ENCODE measurements around the gene STMN1. TPM values are rescaled to one million over a fixed set of nuclear protein-coding genes. Genes with fewer than 3 reads are reported as not detected.
A peak's percentile ranks its signal among the peaks of the same experiment; 100 is the strongest.

Gene STMN1
- 79.1 and 202 TPM in 2 replicates for total RNA-seq (2011; cell fraction: chromatin; rRNA removed; ENCODE audit: low replicate concordance)
- total RNA-seq (2011; cell fraction: nucleolus; rRNA removed): 64.9 and 72.4 TPM in 2 replicates
- 144 and 204 TPM in 2 replicates for total RNA-seq (2011; cell fraction: nucleoplasm; rRNA removed)
- total RNA-seq (2014; rRNA removed) (717 and 838 TPM in 2 replicates), total RNA-seq (2014; rRNA removed; fragmentation: Illumina TruSeq; extraction: Trizol) (432 and 614 TPM in 2 replicates), total RNA-seq (2015; rRNA removed; fragmentation: Illumina TruSeq; extraction: Trizol) (534 and 557 TPM in 2 replicates), total RNA-seq (2021) (595 and 622 TPM in 2 replicates), polyA plus RNA-seq (2011; rRNA removed) (269 and 330 TPM in 2 replicates), polyA plus RNA-seq (2014; fragmentation: Illumina TruSeq; extraction: Trizol) (1,051 and 1,453 TPM in 2 replicates), polyA plus RNA-seq (2014; fragmentation: Nextera tagmentation; extraction: Ambion mirVana) (1,000 to 10,000 TPM; 2,090 to 2,153 TPM), polyA plus RNA-seq (2014; rRNA removed) (481 and 592 TPM in 2 replicates), polyA minus RNA-seq (2011; rRNA and poly(A)+ RNA removed) (67.2 and 95.3 TPM in 2 replicates), Bru-seq, nascent RNA (percentile 98 among the genes with signal in this experiment), BruChase-seq, experiment 1, labeled RNA remaining after a 2-hour chase (percentile 96 among the genes with signal in this experiment), BruChase-seq, experiment 2, labeled RNA remaining after a 6-hour chase (percentile 96 among the genes with signal in this experiment)
- 40.0 and 111 TPM in 2 replicates for polyA plus RNA-seq (2011; cell fraction: cytosol; rRNA removed)
- polyA plus RNA-seq (2011; cell fraction: nucleus; rRNA removed): 108 and 181 TPM in 2 replicates
- polyA plus RNA-seq (2012): 743 and 1,035 TPM in 2 replicates
- 80.8 and 100 TPM in 2 replicates for polyA minus RNA-seq (2011; cell fraction: cytosol; rRNA and poly(A)+ RNA removed)
- polyA minus RNA-seq (2011; cell fraction: nucleus; rRNA and poly(A)+ RNA removed): 35.7 and 84.1 TPM in 2 replicates
- long read RNA-seq, experiment 1, transcript STMN1-206 (5 exons, 1,504 nt): major isoform, 394 of 501 reads
- long read RNA-seq, experiment 1, partial matches to known transcripts: 52 of 501 reads
- long read RNA-seq, experiment 1, other reads (novel, unspliced or antisense): 51 of 501 reads
- long read RNA-seq, experiment 2, transcript STMN1-206 (5 exons, 1,504 nt): major isoform, 482 of 1,024 reads
- long read RNA-seq, experiment 2, partial matches to known transcripts: 378 of 1,024 reads
- long read RNA-seq, experiment 2, other reads (novel, unspliced or antisense): 162 of 1,024 reads
- long read RNA-seq, experiment 3, transcript STMN1-206 (5 exons, 1,504 nt): major isoform, 545 of 700 reads
- long read RNA-seq, experiment 3, partial matches to known transcripts: 140 of 700 reads
- long read RNA-seq, experiment 3, other reads (novel, unspliced or antisense): 12 of 700 reads

DNA sequence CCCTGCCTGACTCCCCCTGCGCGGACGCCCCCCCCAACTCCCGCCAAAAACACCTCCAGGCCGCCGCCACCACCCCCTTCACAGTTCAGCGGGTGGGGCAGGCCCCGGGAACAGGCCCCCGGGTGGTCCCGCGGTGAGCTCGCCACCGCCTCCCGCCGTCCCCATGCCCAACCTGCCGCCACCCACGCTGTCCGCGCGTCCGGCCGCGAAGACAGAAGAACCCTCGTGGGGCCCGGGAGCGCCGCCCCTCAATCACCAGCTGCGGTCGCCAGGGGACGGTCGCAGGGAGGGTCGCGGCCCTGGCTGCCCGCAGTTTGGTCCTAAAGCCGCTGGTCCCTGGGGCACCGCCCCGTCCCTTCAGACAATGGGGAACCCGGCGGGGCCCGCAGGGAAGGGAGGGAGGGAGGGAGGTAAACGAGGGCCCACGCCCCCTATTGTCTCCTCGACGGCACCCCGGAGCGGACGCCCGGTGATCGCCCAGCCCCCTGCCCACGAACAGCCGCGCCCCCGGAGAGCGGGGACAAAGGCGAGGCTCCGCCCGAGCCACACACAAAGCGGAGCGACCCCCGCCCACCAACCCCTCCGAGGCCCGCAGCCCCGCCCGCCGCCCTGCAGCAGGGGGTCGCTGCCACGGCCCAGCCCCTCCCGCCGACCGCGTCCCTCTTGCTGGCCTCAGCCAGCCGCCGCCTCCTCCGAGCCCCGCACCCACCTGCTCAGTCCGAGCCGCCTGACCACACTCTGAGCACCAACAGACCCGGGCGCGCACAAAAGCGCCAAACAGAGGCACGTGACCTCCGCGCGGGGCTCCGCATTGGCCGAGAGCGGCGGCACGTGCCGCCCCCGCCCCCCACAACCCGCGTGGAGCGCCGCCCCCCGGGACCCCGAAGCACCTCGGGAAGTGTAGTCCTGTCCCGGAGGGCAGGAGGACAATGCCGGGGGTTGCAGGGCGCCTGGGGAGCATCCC is at the start of gene STMN1:
TSS of gene STMN1 (minus strand) at position 740 of the 964 bp plus-strand sequence. CDS start 1,743 bp downstream, outside the sequence.
- no peaks in the 10 kb centered on the region for H3K27me3 ChIP-seq (ENCODE audit: control insufficient read depth in 2 of 2, insufficient read depth in 2 of 2, low read length in 2 of 2)
- FAIRE-seq: peak; percentile 62
- H3K9me3 ChIP-seq (replicated peaks; ENCODE audit: control insufficient read depth, insufficient read depth, low read depth, low read length): no peaks in the 10 kb centered on the region
- H3K4me3 ChIP-seq: peak within 1 kb of the TSS; percentile 78
- in situ Hi-C loops (cut with MboI): no loop called here
- peak within 1 kb of the TSS; percentile 83 to 95 for H3K9ac ChIP-seq (ENCODE audit: insufficient read depth in 1 of 2, low read depth in 2 of 2, low read length in 2 of 2)
- ChIA-PET POLR2A (interaction anchor here (0.6 to 4.6 kb wide), 19 partner anchors 9 to 369 kb away, joined by 3 to 33 read pairs (median 5); partner anchors contain the start of genes MTFR1L and PAFAH2), CTCF (ENCODE audit: low intra/inter-chr PET ratio) (interaction anchor here (2.7 kb wide), 1 partner anchor 92 kb away, joined by 19 read pairs; the partner anchor contains the start of gene PAFAH2)
- peaks cover 38% of the 10 kb centered on the region for H3K36me3 ChIP-seq (ENCODE audit: control insufficient read depth, insufficient read depth, low read length)
- H3K4me2 ChIP-seq (ENCODE audit: insufficient read depth, low read length): peak within 1 kb of the TSS; percentile 79
- H4K20me1 ChIP-seq (replicated peaks; ENCODE audit: control insufficient read depth, insufficient read depth, low read length): peaks cover 25% of the 10 kb centered on the region
- peak within 1 kb of the TSS; percentile 95 for H2AFZ ChIP-seq (ENCODE audit: low read depth, low read length)
- peak; percentile 97 to 99 (median 97) for DNase-seq (ENCODE audit: extremely low read depth in 1 of 4, low spot score in 3 of 4)
- peaks cover 9% of the 10 kb centered on the region for H3K9me1 ChIP-seq (ENCODE audit: control insufficient read depth, insufficient read depth, low read length)
- WGBS (ENCODE audit: insufficient coverage, low coverage, missing lambda C conversion rate): under 1% methylated on average over 70 of the region's 102 CpGs
- H3K4me1 ChIP-seq (replicated peaks in 1 of 2; ENCODE audit: control insufficient read depth in 2 of 2, insufficient read depth in 2 of 2, low read length in 2 of 2): peaks cover 13 to 24% of the 10 kb centered on the region in 2 experiments; a peak in 4 of 5 replicates
- BruUV-seq (replicated peaks): no TSS peak
- peak; percentile 94 for ATAC-seq
- H3K79me2 ChIP-seq (ENCODE audit: control insufficient read depth, insufficient read depth, low read length): peaks cover 49% of the 10 kb centered on the region
- intact Hi-C loops (cut with micrococcal nuclease): loop anchor here (1.0 to 2.0 kb wide), 2 partner anchors 27 to 92 kb away; partner anchors contain the start of gene PAFAH2
- H3K27ac ChIP-seq (ENCODE audit: extremely low read depth, low read depth, low read length): peak within 1 kb of the TSS; percentile 93
- TF ChIP-seq PHF20 (IDR thresholded peaks at IDR 0.05; ENCODE audit: partially characterized antibody) (peak; percentile 28), TFAP4 (CRISPR knock-in tag; IDR thresholded peaks at IDR 0.05; ENCODE audit: borderline replicate concordance) (peak; percentile 80), MXI1 (IDR thresholded peaks at IDR 0.05; ENCODE audit: low read depth, low read length) (peak; percentile 48), LEF1 (IDR thresholded peaks at IDR 0.05) (peak; percentile 91)
- TF ChIP-seq, protein P1, sequence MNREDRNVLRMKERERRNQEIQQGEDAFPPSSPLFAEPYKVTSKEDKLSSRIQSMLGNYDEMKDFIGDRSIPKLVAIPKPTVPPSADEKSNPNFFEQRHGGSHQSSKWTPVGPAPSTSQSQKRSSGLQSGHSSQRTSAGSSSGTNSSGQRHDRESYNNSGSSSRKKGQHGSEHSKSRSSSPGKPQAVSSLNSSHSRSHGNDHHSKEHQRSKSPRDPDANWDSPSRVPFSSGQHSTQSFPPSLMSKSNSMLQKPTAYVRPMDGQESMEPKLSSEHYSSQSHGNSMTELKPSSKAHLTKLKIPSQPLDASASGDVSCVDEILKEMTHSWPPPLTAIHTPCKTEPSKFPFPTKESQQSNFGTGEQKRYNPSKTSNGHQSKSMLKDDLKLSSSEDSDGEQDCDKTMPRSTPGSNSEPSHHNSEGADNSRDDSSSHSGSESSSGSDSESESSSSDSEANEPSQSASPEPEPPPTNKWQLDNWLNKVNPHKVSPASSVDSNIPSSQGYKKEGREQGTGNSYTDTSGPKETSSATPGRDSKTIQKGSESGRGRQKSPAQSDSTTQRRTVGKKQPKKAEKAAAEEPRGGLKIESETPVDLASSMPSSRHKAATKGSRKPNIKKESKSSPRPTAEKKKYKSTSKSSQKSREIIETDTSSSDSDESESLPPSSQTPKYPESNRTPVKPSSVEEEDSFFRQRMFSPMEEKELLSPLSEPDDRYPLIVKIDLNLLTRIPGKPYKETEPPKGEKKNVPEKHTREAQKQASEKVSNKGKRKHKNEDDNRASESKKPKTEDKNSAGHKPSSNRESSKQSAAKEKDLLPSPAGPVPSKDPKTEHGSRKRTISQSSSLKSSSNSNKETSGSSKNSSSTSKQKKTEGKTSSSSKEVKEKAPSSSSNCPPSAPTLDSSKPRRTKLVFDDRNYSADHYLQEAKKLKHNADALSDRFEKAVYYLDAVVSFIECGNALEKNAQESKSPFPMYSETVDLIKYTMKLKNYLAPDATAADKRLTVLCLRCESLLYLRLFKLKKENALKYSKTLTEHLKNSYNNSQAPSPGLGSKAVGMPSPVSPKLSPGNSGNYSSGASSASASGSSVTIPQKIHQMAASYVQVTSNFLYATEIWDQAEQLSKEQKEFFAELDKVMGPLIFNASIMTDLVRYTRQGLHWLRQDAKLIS (CRISPR knock-in tag; IDR thresholded peaks at IDR 0.05): 0 out of 2 replicates have a peak, but pooled peaks have one; percentile 55
- TF ChIP-seq, protein P2, sequence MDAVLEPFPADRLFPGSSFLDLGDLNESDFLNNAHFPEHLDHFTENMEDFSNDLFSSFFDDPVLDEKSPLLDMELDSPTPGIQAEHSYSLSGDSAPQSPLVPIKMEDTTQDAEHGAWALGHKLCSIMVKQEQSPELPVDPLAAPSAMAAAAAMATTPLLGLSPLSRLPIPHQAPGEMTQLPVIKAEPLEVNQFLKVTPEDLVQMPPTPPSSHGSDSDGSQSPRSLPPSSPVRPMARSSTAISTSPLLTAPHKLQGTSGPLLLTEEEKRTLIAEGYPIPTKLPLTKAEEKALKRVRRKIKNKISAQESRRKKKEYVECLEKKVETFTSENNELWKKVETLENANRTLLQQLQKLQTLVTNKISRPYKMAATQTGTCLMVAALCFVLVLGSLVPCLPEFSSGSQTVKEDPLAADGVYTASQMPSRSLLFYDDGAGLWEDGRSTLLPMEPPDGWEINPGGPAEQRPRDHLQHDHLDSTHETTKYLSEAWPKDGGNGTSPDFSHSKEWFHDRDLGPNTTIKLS (IDR thresholded peaks at IDR 0.05; ENCODE audit: borderline replicate concordance, low read depth): peak; percentile 46; the same call in 1 of the 2 replicates
